GF-D8 (cell line): ENCODE results near the gene OLFM3.

Experiments
- DNase-seq: peaks from one replicate; lab custom pipeline; 2025; lab: John Stamatoyannopoulos, UW

The OLFM3 gene

GRCh38 chr1:101945884-101946283 is 50.8 kb downstream of the OLFM3 start:
- DNase-seq, result no peak

- no peak for DNase-seq
Observed at GRCh38 chr1:101943237-101943636, 53.5 kb downstream of the OLFM3 start.

GRCh38 chr1:101942516-101943193 is 54.1 kb downstream of the OLFM3 start:
- no peak for DNase-seq

DNA sequence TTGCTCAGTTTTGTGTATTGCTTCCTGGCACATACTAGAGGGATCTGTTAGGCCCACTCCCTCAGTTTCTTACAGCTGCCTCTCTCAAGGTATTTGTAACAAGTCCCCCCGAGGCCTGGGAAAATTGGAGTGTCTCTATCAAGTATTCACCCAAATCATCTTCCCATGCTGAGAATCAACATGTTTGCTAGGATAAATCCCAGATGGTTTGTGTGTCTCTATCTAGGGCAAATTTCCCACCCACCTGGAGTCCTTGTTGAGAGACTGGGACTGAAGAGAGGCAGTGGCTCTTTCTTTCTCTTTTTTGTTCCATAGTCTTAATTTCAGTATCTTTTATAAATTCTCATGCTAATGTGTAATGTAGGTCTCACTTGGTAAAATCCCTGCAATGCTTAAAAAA is 58.0 kb downstream of the OLFM3 start:
- no peak for DNase-seq

DNA sequence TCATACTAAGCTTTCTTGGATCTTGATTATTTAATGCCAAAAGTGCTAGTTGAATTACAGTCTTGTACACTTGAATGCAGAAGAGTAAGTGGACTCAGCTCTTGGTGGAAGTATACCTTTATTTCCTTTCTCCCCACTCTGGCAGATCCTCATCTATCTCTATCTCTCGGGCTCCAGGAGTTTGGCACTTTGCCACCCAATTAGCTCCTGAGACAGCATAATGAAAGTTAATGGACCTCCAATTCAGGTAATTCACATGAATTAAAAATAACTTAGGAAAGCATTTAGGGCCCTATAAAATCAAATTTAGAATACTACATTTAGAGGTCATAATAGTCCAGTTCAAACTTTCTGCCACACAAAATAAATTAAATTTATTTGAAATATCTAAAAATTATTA is 67.4 kb downstream of the OLFM3 start:
- no peak for DNase-seq

DNA sequence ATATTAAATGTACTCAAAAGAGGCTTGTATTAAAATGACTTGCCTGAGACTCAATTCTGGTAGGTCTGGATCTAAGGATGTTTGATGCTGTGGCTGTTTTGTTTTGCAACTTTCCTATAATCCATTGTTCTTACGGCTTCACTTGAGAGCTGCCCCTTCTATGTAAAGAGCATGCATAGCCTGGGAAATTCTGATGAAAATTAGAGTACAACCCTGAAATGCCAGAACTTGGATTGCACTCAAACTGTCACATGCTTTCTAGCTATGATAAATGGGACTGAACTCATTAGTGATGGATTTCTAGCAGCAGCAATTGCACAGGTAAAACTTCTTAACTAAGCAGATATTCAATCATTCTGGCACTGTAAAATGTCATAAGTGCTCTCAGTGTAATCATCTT is 67.9 kb downstream of the OLFM3 start:
- no peak for DNase-seq

GRCh38 chr1:101924700-101925099 is 72.0 kb downstream of the OLFM3 start:
- no peak for DNase-seq

- no peak for DNase-seq
Observed at GRCh38 chr1:101920577-101920976, 76.1 kb downstream of the OLFM3 start.

DNA sequence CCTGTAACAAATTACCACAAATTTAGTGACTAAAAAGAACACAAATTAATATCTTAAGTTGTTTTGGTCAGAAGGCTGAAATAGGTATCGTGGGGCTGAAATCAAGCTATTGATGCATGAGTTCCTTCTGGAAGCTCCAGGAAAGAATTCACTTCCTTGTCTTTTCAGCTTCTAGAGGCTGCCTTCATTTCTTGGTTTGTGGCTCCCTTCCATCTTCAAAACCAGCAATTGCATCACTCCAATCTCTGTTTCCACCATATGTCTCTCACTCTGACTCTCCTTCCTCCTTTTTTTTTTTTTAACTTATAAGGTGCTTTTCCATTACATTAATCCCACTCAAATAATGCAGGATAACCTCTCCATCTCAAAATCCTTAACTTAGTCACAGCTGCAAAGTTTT is 78.4 kb downstream of the OLFM3 start:
- DNase-seq, result no peak

GRCh38 chr1:101915597-101915996 is 81.1 kb downstream of the OLFM3 start:
- DNase-seq, result no peak

DNA sequence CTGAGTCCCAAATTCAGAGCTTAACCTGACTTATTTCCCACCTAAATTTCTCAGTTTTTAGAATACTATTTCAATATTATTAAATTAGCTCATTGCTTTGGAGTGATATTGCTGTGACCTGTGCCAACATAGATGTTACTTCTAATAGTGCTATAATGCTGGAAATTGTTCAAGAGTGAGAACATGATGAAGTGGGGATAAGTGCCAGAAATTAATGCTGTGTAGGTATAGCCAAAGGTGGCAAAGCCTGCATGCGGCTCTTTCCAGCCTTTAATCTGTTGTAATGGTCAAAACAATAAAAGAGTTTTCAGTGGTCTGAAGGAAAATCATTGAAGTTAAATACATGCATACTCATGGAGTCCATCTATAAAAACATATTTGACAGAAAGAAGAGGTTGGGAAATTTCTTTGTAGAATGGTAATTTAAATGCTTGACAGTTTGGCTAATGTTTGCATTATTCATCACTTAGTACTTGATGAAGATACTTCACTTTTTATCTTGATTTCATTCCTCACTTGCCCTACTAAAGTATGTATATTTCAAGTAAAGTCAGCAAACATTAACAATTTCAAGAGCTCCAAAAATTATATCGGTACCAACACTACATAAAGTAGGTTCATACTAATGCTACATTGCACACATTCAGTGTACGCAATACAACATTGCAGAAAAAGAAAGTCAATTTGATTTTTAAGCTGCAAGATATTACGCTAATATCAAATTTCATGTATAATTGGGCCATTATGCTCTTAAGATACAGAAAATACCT is 82.1 kb downstream of the OLFM3 start:
- no peak for DNase-seq

DNA sequence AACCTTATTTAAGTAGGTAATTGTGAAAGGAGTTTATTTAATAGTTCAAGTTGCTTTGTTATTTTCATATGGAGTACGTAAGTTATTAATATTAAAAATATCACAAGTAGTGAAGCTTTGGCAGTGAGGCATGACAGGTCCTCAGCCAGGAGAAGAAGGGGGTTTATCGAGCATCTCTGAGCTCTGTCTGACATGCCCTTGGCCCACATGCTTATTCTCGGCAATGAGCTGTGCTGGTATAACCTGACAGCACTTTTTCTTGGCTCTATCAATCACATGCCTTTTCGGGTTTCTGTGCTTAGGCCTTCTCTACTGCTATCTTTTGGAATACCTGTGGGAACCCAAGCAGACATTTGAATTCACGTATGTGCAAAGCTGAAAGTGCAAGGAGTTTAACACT is 84.8 kb downstream of the OLFM3 start:
- no peak for DNase-seq

- no peak for DNase-seq
Observed at GRCh38 chr1:101908980-101909379, 87.7 kb downstream of the OLFM3 start.

- DNase-seq, result no peak
Observed at GRCh38 chr1:101907264-101907663, 89.5 kb downstream of the OLFM3 start.

DNA sequence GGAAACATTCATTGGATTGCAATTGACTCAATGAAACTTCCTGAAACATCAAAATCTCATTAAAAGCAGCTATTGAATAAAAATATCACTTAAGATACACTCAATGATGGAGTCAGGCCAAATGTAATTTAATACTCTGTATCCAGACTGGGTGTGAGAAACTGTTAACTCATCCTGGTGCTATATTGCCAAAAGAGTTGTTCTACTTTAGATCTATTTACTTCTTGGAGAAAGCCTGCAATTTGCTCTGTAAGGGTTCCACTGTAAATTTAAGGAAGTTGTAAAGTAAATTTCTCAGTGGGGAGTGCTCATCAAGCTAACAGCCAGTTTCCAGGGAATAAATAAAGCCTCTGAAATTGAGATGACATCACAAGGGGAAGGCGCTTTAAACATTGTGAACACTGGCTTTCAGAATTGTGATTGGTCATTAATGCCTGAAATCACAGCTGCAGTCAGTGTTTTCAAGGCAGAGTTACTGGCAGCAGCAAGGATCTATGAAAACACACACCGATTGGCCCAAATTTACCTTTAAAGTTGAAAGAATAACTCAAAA is 91.4 kb downstream of the OLFM3 start:
- no peak for DNase-seq

- no peak for DNase-seq
Observed at GRCh38 chr1:101902199-101902598, 94.5 kb downstream of the OLFM3 start.

- no peak for DNase-seq
Observed at GRCh38 chr1:101898137-101898536, 98.6 kb downstream of the OLFM3 start.

- no peak for DNase-seq
Observed at GRCh38 chr1:101884621-101885020, 112.1 kb downstream of the OLFM3 start.

- DNase-seq, result no peak
Observed at GRCh38 chr1:101875891-101876290, 120.8 kb downstream of the OLFM3 start.

DNA sequence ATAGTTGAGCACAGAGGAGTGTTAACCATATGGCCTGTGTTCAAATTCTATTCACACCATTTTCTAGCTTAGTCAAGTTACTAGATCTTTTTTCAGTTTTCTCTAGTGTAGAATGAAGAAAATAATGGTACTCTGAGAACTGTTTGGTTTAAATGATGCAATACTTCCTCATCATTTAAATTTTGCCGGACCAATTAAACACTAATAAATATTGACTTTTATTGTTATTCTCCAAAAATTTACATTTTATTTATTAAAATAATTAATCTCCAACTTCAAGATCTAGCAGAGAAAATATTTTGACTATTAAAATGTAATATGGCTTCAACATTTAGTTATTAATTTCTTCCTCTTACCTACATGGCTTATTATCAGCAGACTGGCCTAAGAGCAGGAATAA is 123.1 kb downstream of the OLFM3 start:
- DNase-seq, result no peak

DNA sequence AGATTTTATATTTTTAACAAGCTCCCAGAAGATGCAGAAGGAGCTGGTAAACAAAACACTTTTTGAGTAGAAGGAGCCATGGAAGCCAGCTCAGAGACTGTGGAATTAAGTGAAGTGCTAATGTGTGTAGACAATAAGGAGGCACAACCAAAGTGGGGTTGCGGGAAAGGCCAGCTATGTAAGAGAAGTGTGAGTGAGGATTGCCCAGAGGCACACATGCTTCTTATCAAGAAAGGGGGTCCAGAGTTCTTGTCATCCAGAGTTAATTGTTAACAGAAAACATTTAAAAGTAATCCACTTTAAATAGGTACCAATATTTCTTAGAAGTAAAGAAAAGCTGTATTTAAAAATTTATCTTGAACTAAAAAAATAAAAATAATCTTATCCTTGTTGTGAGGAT is 136.8 kb downstream of the OLFM3 start:
- no peak for DNase-seq

DNA sequence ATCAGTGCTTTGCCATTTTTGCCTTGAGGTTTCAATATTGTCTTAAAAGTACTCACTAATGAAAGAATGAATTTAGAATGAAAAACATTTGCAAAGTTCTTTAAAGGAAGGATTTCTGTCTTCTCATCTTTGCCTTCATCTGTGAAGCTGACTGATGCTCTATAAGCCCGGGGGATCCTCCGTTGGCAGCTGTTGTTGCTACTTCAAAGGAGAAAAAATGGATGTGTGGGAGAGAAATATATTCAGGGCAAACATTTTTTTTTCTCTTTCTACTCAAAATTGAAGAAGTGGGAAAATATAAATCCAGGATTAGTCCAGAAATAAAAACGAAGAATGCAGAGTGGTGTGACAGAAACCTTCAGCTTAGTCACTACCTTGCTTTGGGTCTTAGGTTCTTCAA is 142.5 kb downstream of the OLFM3 start:
- no peak for DNase-seq

GRCh38 chr1:101852936-101853335 is 143.8 kb downstream of the OLFM3 start:
- no peak for DNase-seq

DNA sequence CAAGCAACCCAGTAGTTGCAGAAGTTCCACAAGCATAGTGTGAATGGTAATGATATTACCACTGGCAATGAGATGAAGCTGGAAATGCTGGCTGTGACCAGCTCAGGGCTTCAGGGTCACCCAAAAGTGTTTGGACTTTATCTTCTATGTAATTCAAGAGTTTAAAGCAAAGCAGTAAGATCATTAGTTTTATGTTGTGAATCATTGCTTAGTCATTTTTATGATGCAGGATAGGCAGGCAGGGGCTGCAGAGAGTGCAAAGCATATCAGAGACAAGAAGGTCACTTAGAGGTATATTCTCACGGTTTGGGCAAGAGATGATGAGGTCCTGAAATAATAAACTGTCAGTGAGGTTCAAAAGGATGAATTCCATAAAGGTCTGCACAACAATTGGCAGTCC is 147.4 kb downstream of the OLFM3 start:
- DNase-seq, result no peak
